Measurements from ENCODE around the gene SHANK1.
A peak's percentile ranks its signal among the peaks of the same experiment; 100 is the strongest.

SHANK1 gene

GRCh38 chr19:50706387-50706786, 13.2 kb downstream of the SHANK1 start:
- Histone ChIP-seq H3K4me2 (ENCODE audit: low read depth, low read length, poor library complexity, severe bottlenecking) (no peak overlapping the region), H3K9me2 (replicated peaks; ENCODE audit: insufficient read depth, low read length) (no peaks in the 10 kb centered on the region), H4K20me1 (ENCODE audit: low read depth, low read length) (no peaks in the 10 kb centered on the region), H3K9me3 (ENCODE audit: insufficient read depth, low read length) (no peaks in the 10 kb centered on the region), H3K4me3 (ENCODE audit: insufficient read depth, low read length, poor library complexity, severe bottlenecking) (no peak overlapping the region), H3K79me2 (ENCODE audit: insufficient read depth, low read length) (no peaks in the 10 kb centered on the region), H3K36me3 (ENCODE audit: low read length) (no peaks in the 10 kb centered on the region), H2AFZ (ENCODE audit: low read depth, low read length, severe bottlenecking) (no peak overlapping the region), H3F3A (ENCODE audit: insufficient read depth) (no peaks in the 10 kb centered on the region), H3K27ac (ENCODE audit: low read depth, low read length) (no peak overlapping the region), H3K27me3 (ENCODE audit: low read length) (no peaks in the 10 kb centered on the region), H3K9ac (ENCODE audit: low read length) (no peak overlapping the region)
- TF ChIP-seq CTCF (IDR thresholded peaks at IDR 0.05; ENCODE audit: insufficient read depth, low read length, poor library complexity, severe bottlenecking) (no peak), EZH2phosphoT487 (conservative IDR thresholded peaks at IDR 0.05; ENCODE audit: low read length) (no peak)

GRCh38 chr19:50705422-50706019, 14.1 kb downstream of the SHANK1 start:
- H3F3A ChIP-seq (ENCODE audit: insufficient read depth): no peaks in the 10 kb centered on the region
- no peak overlapping the region for H2AFZ ChIP-seq (ENCODE audit: low read depth, low read length, severe bottlenecking)
- no peak overlapping the region for H3K27ac ChIP-seq (ENCODE audit: low read depth, low read length)
- H3K36me3 ChIP-seq (ENCODE audit: low read length): no peaks in the 10 kb centered on the region
- H3K9ac ChIP-seq (ENCODE audit: low read length): no peak overlapping the region
- H3K4me2 ChIP-seq (ENCODE audit: low read depth, low read length, poor library complexity, severe bottlenecking): no peak overlapping the region
- TF ChIP-seq EZH2phosphoT487 (conservative IDR thresholded peaks at IDR 0.05; ENCODE audit: low read length) (no peak), CTCF (IDR thresholded peaks at IDR 0.05; ENCODE audit: insufficient read depth, low read length, poor library complexity, severe bottlenecking) (peak; percentile 47)
- H3K9me3 ChIP-seq (ENCODE audit: insufficient read depth, low read length): no peaks in the 10 kb centered on the region
- H3K79me2 ChIP-seq (ENCODE audit: insufficient read depth, low read length): no peaks in the 10 kb centered on the region
- H4K20me1 ChIP-seq (ENCODE audit: low read depth, low read length): no peaks in the 10 kb centered on the region
- no peaks in the 10 kb centered on the region for H3K27me3 ChIP-seq (ENCODE audit: low read length)
- H3K9me2 ChIP-seq (replicated peaks; ENCODE audit: insufficient read depth, low read length): no peaks in the 10 kb centered on the region
- no peak overlapping the region for H3K4me3 ChIP-seq (ENCODE audit: insufficient read depth, low read length, poor library complexity, severe bottlenecking)

- Histone ChIP-seq H3K9ac (ENCODE audit: low read length) (no peak overlapping the region), H3K79me2 (ENCODE audit: insufficient read depth, low read length) (no peaks in the 10 kb centered on the region), H3K27ac (ENCODE audit: low read depth, low read length) (no peak overlapping the region), H4K20me1 (ENCODE audit: low read depth, low read length) (no peaks in the 10 kb centered on the region), H3K4me2 (ENCODE audit: low read depth, low read length, poor library complexity, severe bottlenecking) (no peak overlapping the region), H3K9me2 (replicated peaks; ENCODE audit: insufficient read depth, low read length) (no peaks in the 10 kb centered on the region), H2AFZ (ENCODE audit: low read depth, low read length, severe bottlenecking) (no peak overlapping the region), H3K4me3 (ENCODE audit: insufficient read depth, low read length, poor library complexity, severe bottlenecking) (no peak overlapping the region), H3F3A (ENCODE audit: insufficient read depth) (no peaks in the 10 kb centered on the region), H3K36me3 (ENCODE audit: low read length) (no peaks in the 10 kb centered on the region), H3K27me3 (ENCODE audit: low read length) (no peaks in the 10 kb centered on the region), H3K9me3 (ENCODE audit: insufficient read depth, low read length) (no peaks in the 10 kb centered on the region)
- TF ChIP-seq CTCF (IDR thresholded peaks at IDR 0.05; ENCODE audit: insufficient read depth, low read length, poor library complexity, severe bottlenecking) (no peak), EZH2phosphoT487 (conservative IDR thresholded peaks at IDR 0.05; ENCODE audit: low read length) (no peak)
Measured at GRCh38 chr19:50703915-50704796, 15.4 kb downstream of the SHANK1 start.

Data from SU-DHL-6 (cell line).